GM19328 (cell line): Measurements from ENCODE around the gene LIMCH1.

Experiments
- ATAC-seq: cut with Tn5 transposase; IDR thresholded peaks from one replicate; pipeline ENCODE4 v1.9.1; 2021; ENCODE audit warnings: mild to moderate bottlenecking, moderate library complexity; ENCODE audit not compliant: unreplicated experiment

The LIMCH1 gene

DNA sequence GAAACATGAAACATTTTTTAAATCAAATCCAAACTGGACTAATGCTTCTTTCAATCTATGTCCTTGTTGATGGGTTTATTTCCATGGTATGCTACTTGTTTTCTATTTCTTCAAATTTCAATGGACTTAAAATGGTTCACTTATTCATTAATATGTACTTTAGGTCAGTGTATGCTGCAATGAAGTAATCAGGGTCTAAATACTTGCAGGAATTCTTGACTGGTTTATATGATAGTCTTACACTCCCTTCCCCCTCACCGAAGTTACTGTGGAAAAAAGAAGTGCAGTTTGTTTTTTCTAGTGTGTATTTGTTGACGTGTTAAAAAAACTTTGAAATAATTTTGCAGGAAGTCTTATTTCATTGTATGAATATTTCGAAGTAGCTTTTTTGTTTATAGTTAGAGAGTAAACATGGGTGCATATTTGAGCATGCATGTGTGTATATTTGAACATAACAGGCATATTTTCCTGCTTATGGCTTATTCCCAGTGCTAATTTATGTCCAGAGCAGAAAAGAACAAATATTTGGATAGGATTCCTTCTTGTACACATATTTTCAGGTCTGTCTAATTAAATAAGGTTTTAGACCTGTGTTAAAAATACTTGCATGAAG, 65.0 kb downstream of the LIMCH1 start:
- no peak for ATAC-seq

DNA sequence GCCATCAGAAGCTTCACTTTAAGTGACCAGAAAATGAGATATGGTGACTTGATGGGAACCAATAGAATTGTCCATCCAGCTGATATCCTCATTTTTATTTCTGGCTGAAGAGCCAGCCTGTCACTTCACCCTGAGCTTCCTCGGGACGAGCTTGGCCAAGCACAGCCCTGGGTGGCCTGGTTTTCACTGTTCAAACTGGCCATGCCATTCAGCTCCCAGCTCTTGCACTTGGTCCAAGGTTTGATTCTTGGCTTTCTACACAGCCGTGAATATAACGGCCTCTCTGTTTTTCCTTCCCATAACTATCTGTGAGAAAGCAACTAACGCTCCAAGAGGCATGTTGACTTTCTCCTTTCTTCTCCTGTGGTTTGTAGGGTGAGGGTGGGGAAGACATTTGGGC, 71.9 kb downstream of the LIMCH1 start:
- ATAC-seq, result no peak

DNA sequence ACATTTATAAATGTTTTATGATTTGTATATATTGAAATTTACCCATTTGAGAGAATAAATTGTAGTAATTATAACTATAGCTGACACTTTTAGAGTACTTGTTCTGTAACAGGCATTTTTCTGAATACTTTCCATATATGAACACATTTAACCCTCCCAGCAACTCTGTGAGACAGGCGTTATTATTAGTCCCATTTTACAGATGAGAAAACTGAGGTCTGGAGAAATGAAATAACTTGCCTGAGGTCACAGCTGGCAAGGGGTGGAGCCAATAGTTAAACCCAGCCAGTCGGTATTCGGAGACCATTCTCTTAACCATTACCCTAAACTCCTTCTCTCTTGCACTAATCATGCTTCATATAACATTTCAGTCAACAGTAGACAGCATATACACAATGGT, 72.5 kb downstream of the LIMCH1 start:
- no peak for ATAC-seq

DNA sequence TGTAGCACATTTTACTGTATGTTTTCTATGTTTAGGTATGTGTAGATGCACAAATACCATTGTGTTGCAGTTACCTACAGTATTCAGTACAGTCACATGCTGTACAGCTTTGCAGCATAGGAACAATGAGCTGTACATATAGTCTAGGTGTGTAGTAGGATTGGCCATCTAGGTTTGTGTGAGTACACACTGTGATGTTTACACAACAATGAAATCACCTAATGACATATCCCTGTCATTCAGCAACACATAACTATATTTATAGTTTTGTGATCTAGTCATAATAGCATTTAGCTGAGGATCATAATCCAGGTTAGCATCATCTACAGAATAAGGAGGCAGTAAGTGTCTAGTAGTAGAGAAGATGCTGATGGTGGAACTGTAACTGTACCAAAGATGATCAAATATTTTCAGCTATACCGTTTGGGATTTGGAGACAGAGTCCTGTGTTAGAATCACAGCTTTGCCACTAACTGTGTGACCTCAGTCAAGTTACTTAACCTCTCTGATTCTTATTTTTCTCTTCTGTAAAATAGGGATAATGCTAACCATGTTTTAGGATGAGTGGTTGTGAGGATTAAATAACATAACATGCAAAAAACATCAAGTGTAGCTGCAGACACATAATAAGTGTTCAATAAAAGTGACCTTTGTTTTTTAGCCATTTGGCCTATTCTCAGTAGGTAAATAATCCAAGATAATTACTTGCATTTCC, 73.3 kb downstream of the LIMCH1 start:
- ATAC-seq, result no peak

DNA sequence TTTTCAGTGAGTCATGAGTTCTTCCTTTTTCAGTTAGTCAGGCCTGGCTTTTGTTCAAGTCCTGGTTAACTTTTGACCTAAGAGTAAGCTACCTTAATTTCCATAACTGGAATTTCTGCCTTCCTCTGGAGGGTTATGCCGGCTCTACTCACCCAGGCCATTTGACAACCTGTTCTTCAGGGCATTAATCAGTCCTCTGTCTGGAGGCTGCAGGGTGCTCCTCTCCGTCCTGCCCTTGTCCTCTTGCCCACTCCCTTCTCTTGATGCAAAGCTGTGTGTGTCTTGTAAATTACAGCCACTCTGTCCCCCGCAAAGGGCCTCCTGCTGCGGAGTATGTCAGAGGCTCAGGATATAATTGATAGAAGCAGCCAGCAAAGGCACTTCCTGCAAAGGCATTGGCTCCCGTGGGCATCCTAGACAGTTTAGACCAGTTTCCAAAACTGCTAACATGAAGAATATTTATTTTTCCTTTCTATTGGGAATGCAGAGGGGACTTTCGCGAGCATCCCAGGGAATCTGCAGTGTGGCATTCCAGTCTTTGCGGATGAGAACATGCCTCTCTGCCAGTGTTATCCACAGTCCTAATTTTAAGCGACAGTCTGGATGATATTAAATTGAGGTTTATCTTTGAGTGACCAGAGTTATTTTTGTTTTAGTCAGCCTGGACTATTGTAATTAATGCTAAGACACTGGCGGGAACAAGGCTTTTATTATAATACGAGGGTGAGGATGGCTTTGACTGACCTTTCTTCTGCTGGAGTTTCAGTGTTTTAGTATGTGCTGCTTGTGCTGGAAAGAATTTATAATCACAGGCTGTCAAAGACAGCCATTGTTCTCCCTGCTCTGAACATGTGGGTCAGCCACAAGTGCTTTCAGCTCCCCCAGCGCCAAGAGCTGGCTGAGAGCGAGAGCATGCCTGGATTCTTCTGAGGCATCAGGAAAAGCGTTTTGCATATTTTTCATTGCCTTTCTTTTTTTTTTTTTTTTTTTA, 74.2 kb downstream of the LIMCH1 start:
- no peak for ATAC-seq

DNA sequence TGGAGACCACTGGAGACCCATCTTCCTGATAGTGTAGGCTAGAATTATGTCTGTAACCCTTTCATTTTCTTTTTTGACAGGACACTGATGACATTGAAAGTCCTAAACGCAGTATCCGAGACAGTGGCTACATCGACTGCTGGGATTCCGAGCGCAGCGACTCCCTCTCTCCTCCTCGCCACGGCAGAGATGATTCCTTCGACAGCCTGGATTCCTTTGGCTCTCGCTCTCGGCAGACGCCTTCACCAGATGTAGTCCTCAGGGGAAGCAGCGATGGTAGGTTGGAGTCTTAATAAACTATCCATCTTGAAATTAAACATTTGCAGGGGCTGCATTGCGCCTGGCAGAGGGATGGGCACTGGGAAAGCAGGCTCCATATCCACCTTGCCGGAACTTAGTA, 75.4 kb downstream of the LIMCH1 start:
- no peak for ATAC-seq

DNA sequence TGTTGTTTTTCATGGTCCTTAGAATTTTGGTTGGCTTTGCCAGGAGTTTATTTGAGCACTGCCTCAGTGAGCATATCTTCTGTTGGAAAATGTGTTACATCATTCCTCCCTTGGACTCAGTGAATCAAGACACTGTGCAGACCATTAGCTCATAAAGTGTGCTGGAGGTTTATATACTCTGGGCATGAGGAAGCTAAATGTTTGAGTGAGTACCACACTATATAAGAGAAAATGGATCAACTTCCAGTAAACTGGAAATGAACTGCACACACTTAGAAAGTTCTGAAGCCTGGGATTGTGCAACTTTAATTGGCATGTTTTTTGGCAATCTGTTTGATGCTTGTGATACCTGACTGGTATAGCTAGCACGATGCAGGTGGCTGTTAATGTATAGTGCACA, 75.9 kb downstream of the LIMCH1 start:
- ATAC-seq, result no peak

DNA sequence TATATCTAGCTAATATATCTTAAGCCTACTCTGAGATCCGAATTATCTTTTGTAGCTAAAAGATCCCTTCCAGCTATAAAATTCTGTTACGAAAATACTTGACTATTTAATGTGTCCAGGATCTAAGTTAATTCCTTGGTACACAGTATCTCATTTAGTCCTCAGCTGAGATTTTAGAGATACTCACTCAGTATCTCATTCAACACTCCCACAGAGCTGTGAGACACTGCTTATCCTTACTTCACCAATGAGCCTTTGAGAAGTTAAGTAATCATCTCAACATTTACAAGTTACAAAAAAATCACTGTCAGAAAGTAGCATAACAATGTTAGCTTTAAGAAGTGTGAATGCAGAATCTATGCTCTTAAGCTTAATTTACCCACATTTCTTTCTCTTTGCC, 76.6 kb downstream of the LIMCH1 start:
- ATAC-seq, result no peak

DNA sequence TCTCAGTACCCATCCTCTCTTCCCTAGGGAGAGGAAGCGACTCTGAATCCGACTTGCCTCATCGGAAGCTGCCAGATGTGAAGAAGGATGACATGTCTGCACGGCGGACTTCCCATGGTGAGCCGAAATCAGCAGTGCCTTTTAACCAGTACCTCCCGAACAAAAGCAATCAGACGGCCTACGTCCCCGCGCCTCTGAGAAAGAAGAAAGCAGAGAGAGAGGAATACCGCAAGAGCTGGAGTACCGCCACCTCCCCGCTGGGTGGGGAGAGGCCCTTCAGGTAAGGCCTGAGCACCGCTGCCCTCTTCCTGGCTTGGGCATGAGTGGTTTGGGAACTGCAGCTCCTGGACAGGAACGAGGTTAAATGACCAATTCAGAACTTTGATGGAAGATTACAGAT, 81.2 kb downstream of the LIMCH1 start:
- ATAC-seq, result no peak

DNA sequence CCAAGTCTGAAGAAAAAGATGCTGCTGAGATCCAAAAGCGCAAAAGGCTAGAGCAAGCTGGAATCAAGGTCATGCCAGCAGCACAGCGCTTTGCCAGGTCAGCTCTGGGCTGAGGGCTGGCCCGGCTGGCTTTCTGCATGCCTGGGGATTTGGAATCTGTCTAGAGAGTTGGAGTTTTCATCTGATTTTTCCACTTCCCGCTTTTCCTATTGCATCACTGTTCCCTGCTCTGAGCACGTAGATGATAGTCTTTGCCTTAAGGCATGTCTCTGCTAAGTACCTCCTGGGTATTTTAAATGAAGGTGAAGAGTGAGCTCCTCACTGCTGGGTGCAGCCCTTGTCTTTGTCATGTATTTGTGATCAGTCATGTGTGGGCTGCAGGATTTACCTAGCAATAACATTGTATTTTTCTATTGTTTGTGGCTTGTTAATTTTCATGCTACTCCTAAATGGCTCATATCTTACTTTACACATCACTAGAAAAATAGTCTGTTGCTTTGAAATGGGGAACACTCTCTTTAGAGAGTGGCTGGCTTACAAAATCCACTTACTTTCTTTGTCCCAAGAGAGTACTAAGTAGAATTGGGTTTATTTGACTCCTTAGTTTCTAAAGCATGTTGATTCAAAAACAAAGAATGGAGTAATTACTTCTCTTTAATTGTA, 82.8 kb downstream of the LIMCH1 start:
- no peak for ATAC-seq

DNA sequence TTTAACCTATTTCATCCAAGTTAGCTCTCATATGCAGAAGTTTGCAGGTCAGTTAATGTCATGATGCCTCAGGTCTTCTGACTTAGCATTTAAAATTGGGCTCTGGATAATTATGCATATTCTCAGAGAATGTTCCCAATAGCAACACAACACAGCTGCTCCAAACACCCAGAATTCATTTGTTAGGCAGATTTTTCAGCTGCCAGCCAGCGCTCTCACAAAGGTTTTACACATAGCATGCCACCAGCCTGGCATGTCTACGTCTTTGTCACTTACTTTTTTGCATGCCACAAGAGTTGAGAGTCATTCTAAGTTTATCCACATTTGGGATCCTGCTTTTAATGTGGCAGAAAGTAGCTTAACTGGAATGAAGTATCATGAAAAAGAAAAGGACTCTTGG, 84.8 kb downstream of the LIMCH1 start:
- ATAC-seq, result no peak

DNA sequence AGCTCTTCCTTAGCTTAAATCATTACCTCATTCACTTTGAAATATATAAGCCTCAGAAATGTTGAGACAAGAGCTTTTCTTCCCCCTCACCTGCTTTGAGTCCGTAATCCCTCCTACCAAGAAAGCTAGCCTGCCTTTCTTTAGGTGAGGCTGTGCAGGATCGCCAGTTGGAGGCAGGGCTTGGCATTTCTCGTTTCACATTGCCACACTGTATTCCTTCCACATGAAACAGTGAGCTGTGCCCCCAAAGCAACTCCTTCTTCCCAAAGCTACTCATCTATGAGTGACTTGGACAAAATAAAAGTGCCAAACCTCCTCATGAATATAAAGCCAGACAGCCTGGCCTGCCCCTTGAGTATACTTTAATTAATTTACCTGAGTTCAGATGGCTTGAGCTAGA, 86.8 kb downstream of the LIMCH1 start:
- ATAC-seq, result no peak

DNA sequence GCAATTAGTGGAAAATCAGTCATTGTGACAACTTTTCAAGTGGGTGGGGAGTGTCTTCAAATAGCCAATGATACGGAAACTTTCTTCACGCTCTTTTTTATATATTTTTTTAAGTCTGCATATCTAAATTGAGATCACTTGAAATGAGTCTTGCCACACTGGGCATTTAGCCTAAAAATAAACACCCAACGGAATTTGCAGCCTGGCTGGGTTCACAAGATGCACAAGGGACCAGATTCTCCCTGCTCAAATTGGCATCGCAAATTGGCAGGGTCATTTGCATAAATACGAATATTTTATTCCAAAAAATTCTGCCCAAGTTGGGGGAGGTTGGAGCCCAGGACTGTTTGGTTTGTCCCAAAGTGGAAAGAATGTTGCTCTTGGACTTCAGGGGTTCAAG, 87.6 kb downstream of the LIMCH1 start:
- ATAC-seq, result no peak

DNA sequence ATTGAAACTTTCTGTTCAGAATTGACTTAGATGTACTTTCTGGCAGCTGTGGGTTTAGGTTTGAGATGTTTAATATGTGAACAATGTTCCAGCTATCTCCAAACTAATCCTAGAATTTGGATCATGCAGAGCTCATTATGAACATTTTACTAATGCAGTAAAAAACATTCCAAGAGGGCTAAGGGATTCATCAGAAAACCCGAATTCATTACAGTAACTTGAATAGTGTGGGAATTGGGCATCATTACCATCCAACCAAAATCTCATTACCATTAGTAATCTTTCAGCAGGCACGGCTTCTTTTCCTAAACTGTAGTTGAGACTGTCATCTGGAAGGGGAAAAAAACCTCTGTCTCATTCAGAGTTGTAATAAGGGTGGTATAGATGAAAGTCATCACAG, 91.0 kb downstream of the LIMCH1 start:
- ATAC-seq, result no peak

DNA sequence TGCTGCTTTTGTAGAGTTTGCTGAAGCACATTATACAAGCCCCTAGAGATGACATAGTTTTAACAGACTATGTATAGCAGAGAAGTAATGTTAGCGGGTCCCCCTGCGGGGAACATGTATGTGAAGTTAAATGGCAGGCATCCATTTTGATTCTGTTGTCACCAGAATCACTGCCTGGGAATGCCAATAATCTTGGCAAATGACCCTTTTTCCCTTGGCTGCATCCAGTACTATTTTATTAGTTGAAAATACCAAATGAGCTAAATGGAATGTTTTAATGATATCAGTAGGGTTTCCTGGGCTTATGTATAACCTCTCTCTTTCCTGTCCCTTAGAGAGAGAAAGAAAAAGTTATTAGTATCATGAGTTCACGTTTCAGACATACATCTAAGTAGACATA, 93.6 kb downstream of the LIMCH1 start:
- no peak for ATAC-seq

DNA sequence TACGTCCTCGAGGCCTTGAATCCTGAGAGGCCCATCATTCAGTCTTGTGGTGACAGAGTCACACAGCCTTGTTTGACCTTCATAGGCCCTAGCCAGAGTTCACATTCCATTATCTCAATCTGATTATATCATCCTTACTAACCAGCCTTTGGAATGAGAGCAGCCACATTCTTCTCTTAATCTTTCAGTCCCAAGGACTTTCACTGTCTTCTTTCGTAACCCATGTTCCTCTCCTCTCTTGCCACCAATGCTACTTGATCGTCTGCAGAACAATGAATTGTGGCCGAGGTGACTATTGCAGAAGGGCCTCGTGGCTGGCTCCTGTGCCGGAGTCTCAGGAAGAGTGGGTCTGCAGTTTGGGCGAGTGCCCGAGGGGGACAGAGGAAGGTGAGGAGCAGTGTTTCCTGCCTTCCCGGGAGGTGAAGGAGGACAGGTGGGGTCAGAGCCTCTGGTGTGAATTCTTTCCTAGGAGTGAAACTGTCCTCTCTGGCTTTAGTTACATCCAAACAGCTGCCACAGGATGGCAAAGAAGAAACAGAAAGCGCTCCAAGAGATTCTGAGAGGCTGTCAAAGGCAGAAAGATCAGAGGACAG, 94.6 kb downstream of the LIMCH1 start:
- ATAC-seq, result no peak

DNA sequence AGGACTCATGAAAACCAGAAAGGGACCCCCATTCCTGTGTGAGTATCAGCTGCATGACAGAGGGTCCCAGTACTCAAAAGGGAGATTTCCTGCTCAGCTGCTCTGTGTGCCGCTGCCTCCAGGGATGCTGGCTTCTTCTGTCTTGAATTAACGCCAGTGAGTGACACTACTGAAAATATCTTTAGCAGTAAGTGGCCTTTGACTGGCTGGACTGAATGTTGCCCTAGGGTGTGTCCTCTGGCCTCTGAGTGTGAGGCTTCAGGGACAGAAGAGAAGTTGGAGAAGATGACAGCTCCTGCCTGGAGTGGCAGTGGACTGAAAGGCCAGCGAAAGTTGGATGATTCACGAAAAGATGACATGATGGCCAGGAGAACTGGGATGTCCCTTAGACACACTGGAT, 95.4 kb downstream of the LIMCH1 start:
- ATAC-seq, result no peak

DNA sequence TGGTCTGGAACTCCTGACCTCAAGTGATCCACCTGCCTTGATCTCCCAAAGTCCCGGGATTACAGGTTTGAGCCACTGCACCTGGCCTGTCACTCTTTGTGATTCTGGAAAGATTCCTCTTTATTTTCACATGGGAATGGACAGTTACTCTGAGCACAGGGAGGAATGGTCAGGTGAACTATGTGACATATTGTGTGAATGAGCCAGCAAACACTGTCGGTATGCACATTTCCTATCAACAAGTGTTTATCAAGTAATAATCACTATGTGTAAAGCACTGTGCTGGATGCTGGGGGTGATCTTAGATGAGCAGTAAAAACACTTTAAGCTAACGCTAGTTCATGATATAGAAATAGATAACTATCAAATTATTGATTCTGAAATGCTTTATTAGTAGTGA, 97.5 kb downstream of the LIMCH1 start:
- ATAC-seq, result no peak

DNA sequence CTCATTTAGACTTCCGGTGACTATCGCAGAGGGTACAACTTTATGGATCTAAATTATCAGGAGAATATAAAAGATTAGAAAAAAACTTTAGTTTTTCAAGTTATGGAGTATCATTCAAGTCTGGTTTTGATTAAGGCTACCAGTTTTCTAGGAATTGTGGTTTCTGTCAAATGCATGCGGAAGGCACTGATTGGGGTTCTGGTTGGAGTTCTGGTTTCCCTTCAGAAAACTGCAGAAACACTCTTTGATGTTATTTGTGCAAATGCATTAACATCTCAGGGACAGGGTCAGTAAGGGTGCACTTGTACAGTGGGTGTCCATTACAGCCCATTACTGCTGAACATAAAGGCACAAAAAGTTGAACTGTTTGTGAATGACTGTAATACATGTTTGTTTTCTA, 100.2 kb downstream of the LIMCH1 start:
- ATAC-seq, result no peak

DNA sequence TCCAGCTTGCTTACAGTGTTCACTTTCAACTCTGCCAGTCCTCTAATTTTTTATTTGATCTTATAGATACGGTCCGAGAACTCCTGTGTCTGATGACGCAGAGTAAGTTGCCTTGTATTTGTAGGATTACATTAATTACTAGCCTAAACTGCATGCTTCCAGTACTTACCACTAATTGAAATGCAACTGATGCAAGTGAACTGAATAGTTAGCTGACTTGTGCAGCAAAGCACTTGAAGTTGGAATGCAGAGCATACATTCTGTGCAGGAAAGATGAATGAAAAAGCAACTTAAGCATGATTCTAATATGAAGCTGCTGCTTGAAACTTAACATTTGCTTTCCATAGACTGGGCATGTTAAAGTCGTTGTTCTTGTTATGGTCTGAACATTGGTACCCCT, 100.9 kb downstream of the LIMCH1 start:
- no peak for ATAC-seq

DNA sequence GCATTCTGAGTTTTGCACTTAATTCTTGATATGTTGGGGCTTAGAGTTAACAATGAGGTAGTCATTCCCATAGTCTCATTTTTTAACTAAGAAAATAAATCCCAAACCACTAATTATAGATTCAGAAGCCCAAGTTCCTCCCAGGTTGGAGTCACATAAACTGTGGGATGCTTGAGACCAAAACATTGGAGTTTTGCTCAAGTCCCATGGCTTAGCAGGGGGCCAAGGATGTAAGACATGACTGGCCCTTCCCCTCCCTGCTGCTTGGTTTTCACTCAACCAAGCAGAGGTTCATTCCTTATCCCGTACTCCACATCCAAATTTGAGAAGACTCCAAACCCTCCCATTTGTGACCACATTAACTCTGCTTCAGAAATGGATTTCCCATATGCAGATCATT, 101.3 kb downstream of the LIMCH1 start:
- ATAC-seq, result no peak
